HEK293T (cell line): ENCODE data around the gene PRCP.

Source experiments
- ELF4 ChIP-seq: fragments of 450-650 bp; IDR thresholded peaks from 2 replicates; pipeline ENCODE4 v1.6.1; 2017; ENCODE audit warnings: antibody characterized with exemption
- FOXA1 ChIP-seq: fragments of 450-650 bp; IDR thresholded peaks from 2 replicates; pipeline ENCODE4 v1.6.1; 2016; ENCODE audit warnings: mild to moderate bottlenecking
- FOXK2 ChIP-seq: fragments of 450-650 bp; IDR thresholded peaks from 2 replicates; pipeline ENCODE4 v1.6.1; 2016; ENCODE audit warnings: mild to moderate bottlenecking
- HDGF ChIP-seq: fragments of 450-650 bp; IDR thresholded peaks from 2 replicates; pipeline ENCODE4 v1.6.1; 2017; ENCODE audit warnings: antibody characterized with exemption, borderline replicate concordance
- TARDBP ChIP-seq: fragments of 450-650 bp; IDR thresholded peaks from 2 replicates; pipeline ENCODE4 v1.6.1; 2016

DNA sequence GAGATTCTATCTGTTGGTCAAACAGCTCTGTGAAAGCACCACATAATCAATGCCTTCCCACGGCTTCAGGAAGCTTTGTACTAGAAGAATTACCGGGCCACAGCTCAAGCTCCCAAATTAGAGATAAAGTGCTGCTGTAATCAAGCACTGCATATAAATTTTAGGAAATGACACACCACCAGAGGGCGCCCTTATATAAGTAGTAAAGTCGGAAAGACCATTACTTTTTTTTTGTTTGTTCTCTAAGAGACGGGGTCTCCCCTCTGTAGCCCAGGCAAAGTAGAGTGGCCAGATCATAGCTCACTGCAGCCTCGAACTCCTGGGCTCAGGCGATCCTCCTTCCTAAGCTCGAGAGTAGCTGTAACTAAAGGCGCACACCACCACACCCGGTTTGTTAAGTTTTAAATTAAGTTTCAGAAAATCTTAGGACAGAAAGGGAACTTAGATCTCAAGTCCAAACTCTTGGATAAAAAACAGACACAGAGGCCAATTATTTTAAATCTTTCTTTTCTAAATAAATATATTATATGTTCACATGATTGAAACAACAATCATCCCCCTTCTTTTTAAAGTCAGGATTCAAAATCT lies 32.6 kb downstream of the PRCP start:
- no peak for TF ChIP-seq TARDBP
- no peak for TF ChIP-seq FOXA1
- no peak for TF ChIP-seq HDGF
- no peak for TF ChIP-seq ELF4
- no peak for TF ChIP-seq FOXK2
